ENCODE measurements around the gene OR2B6.

DNA sequence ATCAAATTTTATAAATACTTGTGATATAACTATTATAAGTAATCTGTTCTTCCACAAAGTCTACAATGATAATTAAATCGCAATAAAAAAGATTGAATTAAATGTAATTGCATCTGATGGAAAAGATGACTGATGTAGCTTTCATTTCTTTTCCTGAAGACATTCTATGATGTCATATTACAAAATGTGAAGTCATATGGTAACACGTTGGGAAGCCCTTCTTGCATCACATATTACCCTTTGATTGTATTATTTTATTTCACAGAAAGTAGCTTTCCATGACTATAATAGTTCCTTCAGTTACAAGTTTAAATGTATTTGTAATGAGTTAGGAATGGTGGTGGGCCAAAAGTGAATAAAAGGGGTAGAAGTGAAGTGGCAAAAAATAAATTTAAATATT is 25.8 kb upstream of the OR2B6 start:
- no peak for TF ChIP-seq EZH2 (IDR thresholded peaks at IDR 0.05; ENCODE audit: low read depth)
- TF ChIP-seq CTCF (conservative IDR thresholded peaks at IDR 0.05): no peak
